DOHH2 (cell line): ENCODE measurements around the gene TCF12.

ENCODE experiments used
- CTCF ChIP-seq: fragments of 200-600 bp; sonication (generic); IDR thresholded peaks from one replicate; pipeline ENCODE4 v1.5.1; 2014; ENCODE audit warnings: antibody characterized with exemption, mild to moderate bottlenecking, low read depth, low read length; ENCODE audit not compliant: poor library complexity, severe bottlenecking
- EZH2phosphoT487 ChIP-seq: fragments of 200-600 bp; sonication (generic); IDR thresholded peaks from 2 replicates; pipeline ENCODE4 v1.6.1; 2017; ENCODE audit warnings: borderline replicate concordance, mild to moderate bottlenecking, antibody characterized with exemption, low read length, moderate library complexity, mixed read lengths

GRCh38 chr15:57218826-57219576 lies 300.6 kb downstream of the TCF12 start:
- TF ChIP-seq CTCF: no peak
- TF ChIP-seq EZH2phosphoT487: no peak
